Measurements from ENCODE around the gene CLIP3. TPM values are rescaled to one million over a fixed set of nuclear protein-coding genes. Genes with fewer than 3 reads are reported as not detected.

CLIP3 gene
- total RNA-seq, 6 experiments from 2014 or later, result 0.55 to 1.6 (median 0.94) TPM

GRCh38 chr19:36061367-36061766, 28.7 kb upstream of the CLIP3 start:
- no peaks in the 10 kb centered on the region for H3K36me3 ChIP-seq
- ATAC-seq, result no peak
- peaks cover 0 to 13% (median 3%) of the 10 kb centered on the region in 4 donors for H3K4me1 ChIP-seq
- no peak overlapping the region for H3K27ac ChIP-seq
- TF ChIP-seq, protein P1, sequence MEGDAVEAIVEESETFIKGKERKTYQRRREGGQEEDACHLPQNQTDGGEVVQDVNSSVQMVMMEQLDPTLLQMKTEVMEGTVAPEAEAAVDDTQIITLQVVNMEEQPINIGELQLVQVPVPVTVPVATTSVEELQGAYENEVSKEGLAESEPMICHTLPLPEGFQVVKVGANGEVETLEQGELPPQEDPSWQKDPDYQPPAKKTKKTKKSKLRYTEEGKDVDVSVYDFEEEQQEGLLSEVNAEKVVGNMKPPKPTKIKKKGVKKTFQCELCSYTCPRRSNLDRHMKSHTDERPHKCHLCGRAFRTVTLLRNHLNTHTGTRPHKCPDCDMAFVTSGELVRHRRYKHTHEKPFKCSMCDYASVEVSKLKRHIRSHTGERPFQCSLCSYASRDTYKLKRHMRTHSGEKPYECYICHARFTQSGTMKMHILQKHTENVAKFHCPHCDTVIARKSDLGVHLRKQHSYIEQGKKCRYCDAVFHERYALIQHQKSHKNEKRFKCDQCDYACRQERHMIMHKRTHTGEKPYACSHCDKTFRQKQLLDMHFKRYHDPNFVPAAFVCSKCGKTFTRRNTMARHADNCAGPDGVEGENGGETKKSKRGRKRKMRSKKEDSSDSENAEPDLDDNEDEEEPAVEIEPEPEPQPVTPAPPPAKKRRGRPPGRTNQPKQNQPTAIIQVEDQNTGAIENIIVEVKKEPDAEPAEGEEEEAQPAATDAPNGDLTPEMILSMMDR (IDR thresholded peaks at IDR 0.05), result no peak
- TF ChIP-seq POLR2A (IDR thresholded peaks at IDR 0.05), result no peak
- DNase-seq, result no peak
- no peaks in the 10 kb centered on the region for H3K27me3 ChIP-seq
- intact Hi-C loops (cut with DNase I), result loop anchor here in 1 of 2 donors (10.0 kb wide), 1 partner anchor 53 kb away; the partner anchor contains the start of genes OVOL3, POLR2I and TBCB
- H3K4me3 ChIP-seq, result no peak overlapping the region
- WGBS (ENCODE audit: insufficient coverage, low coverage, low lambda C conversion rate, missing lambda C conversion rate), result 80% methylated on average over 1 of the region's 2 CpGs
- H3K9me3 ChIP-seq, result no peaks in the 10 kb centered on the region

DNA sequence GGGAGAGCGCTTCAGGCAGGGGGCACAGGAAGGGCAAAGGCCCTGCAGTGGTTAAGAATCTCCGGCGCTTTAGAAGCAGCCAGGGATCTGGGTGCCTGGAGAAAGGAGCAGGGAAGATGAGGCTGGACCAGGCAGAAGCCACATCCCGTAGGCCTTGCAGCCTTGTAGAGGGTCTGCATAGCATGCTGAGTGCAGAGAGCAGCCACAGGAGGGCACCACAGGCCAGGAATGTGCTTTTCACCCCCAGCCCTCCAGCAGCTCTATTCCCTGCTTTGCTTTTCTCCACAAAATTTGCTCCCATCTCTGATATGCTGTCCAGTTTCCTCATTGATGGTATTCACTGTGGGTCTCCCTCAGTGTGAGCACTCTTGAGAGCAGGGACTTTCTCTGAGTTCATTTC, 27.8 kb upstream of the CLIP3 start:
- Histone ChIP-seq H3K4me1 (peaks cover 0 to 13% (median 3%) of the 10 kb centered on the region in 4 donors), H3K9me3 (no peaks in the 10 kb centered on the region), H3K27me3 (no peaks in the 10 kb centered on the region), H3K4me3 (no peak overlapping the region), H3K36me3 (no peaks in the 10 kb centered on the region), H3K27ac (no peak overlapping the region)
- intact Hi-C loops (cut with DNase I), result loop anchor here in 1 of 2 donors (10.0 kb wide), 1 partner anchor 54 kb away; the partner anchor contains the start of genes OVOL3, POLR2I and TBCB
- TF ChIP-seq, protein P1 (IDR thresholded peaks at IDR 0.05), result peak; percentile 42 to 55 (median 50)
- no peak for TF ChIP-seq POLR2A (IDR thresholded peaks at IDR 0.05)
- WGBS (ENCODE audit: insufficient coverage, low coverage, low lambda C conversion rate, missing lambda C conversion rate), result no CpG with 5 or more reads among the region's 4 CpGs
- ATAC-seq (peak; percentile 72 to 82 (median 80)), DNase-seq (peak in 2 of 3 donors; percentile 52 to 56)

DNA sequence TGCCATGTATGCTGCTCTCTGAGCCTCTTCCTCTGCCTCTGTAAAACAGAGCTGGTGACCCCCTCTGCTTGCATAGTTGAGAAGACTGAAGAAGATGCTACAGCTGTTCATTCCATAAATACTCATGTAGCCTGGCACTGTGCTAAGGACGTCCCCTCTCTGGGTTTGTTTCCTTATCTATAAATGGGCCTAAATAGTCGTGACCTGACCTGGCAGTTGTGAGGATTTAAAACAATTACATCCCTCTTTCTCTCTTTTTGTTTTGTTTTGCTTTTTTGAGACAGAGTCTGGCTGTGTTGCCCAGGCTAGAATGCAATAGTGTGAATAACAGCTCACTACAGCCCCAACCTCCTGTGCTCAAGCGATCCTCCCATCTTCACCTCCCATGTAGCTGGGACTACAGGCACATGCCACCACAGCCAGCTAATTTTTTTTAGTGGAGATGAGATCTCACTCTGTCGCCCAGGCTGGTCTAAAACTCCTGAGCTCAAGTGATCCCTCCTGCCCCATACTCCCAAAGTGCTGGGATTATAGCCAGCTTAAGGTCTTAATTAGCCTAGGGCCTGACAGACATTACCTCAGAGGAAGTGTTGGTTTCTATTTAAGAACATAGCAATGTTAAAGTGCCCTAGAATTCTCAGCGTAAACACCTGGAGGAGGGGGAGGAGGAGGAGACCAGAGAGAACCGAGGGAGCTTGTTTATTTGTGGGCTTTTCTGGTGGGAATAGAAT, 26.7 kb upstream of the CLIP3 start:
- H3K27me3 ChIP-seq, result no peaks in the 10 kb centered on the region
- TF ChIP-seq POLR2A (IDR thresholded peaks at IDR 0.05), result no peak
- TF ChIP-seq, protein P1 (IDR thresholded peaks at IDR 0.05), result no peak
- peak overlapping the region in 2 of 3 donors; percentile 10 to 29 for H3K27ac ChIP-seq
- H3K9me3 ChIP-seq, result no peaks in the 10 kb centered on the region
- WGBS (ENCODE audit: insufficient coverage, low coverage, low lambda C conversion rate, missing lambda C conversion rate), result 58% methylated on average over 6 of the region's 6 CpGs
- DNase-seq (no peak), ATAC-seq (no peak)
- no peak overlapping the region for H3K4me3 ChIP-seq
- H3K36me3 ChIP-seq, result no peaks in the 10 kb centered on the region
- intact Hi-C loops (cut with DNase I), result no loop called here
- H3K4me1 ChIP-seq, result peaks cover 0 to 18% (median 3%) of the 10 kb centered on the region in 4 donors

DNA sequence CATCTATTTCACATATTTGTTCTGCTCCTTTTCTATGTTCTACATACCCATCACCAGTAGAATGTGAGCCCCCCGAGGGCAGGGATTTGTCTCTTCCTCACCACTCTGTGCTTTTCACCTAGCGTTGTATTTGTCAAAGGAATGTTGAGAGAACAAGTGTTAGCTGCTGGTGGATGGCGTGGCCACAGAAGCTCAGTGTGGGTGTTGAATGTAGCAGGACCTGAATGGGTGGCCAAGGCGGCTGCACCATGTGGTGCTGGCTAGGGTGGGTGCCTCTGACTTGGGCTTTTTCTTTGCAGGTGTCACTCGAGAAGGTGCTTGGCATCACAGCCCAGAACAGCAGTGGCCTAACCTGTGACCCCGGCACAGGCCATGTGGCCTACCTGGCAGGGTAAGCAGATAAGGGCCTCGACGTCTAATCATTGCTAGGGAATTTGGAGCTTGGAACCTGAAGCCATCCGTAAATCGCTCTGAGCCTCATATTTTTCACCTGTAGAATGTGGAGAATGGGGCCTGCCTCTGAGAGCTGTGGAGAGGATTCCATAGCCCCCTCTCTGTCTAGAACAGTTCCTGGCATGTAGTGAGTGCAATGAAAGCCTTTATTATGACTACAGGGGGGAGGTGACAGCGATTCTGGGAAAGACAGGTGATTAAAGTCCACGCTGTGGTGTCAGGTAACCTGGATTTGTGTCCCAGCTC, 26.0 kb upstream of the CLIP3 start:
- H3K27ac ChIP-seq, result peak overlapping the region in 2 of 3 donors; percentile 10 to 29
- ATAC-seq (peak in 1 of 4 donors; percentile 4), DNase-seq (peak; percentile 35 to 66 (median 65))
- H3K9me3 ChIP-seq, result no peaks in the 10 kb centered on the region
- intact Hi-C loops (cut with DNase I), result no loop called here
- no peak overlapping the region for H3K4me3 ChIP-seq
- 57% methylated on average over 9 of the region's 12 CpGs for WGBS (ENCODE audit: insufficient coverage, low coverage, low lambda C conversion rate, missing lambda C conversion rate)
- no peaks in the 10 kb centered on the region for H3K27me3 ChIP-seq
- H3K4me1 ChIP-seq, result peaks cover 0 to 18% (median 3%) of the 10 kb centered on the region in 4 donors
- H3K36me3 ChIP-seq, result no peaks in the 10 kb centered on the region
- TF ChIP-seq, protein P1 (IDR thresholded peaks at IDR 0.05), result no peak
- no peak for TF ChIP-seq POLR2A (IDR thresholded peaks at IDR 0.05)

Measured in right lobe of liver (tissue), 6 donors.